ENCODE results near the gene FGF23.

GRCh38 chr12:4366090-4366489, 13.4 kb downstream of the FGF23 start:
- no peak for TF ChIP-seq CTCF (IDR thresholded peaks at IDR 0.05; ENCODE audit: borderline replicate concordance, extremely low read depth, low read length, poor library complexity, severe bottlenecking)
- TF ChIP-seq EZH2 (IDR thresholded peaks at IDR 0.05; ENCODE audit: borderline replicate concordance, low read depth, low read length, severe bottlenecking), result no peak
